ENCODE data around the gene CCDC188.

CCDC188 gene

GRCh38 chr22:20109411-20110358 lies 41.2 kb downstream of the CCDC188 start:
- no peaks in the 10 kb centered on the region for H3K27me3 ChIP-seq (replicated peaks in 2 of 5; ENCODE audit: control insufficient read depth in 4 of 5, insufficient read depth in 5 of 5, low read length in 4 of 5)
- DNase-seq: no peak
- ChIA-PET CTCF (interaction anchor here (0.8 to 1.2 kb wide), 3 partner anchors 16 to 22 kb away, joined by 3 read pairs; no protein-coding TSS in a partner anchor), POLR2A (no interaction called here)
- H3K27ac ChIP-seq (ENCODE audit: insufficient read depth in 1 of 2, low read depth in 1 of 2, low read length in 2 of 2, poor library complexity in 1 of 2, severe bottlenecking in 2 of 2): no peak overlapping the region
- H3K4me1 ChIP-seq (ENCODE audit: control extremely low read depth in 1 of 4, control insufficient read depth in 4 of 4, insufficient read depth in 4 of 4, low read length in 3 of 4): peaks cover 0 to 8% (median 1%) of the 10 kb centered on the region in 4 experiments
- 98% methylated on average over 22 of the region's 23 CpGs for WGBS (ENCODE audit: insufficient coverage)
- H3K36me3 ChIP-seq (ENCODE audit: control insufficient read depth in 4 of 4, insufficient read depth in 4 of 4, low read length in 3 of 4): peaks cover 7 to 98% (median 76%) of the 10 kb centered on the region in 4 experiments
- no peak overlapping the region for H3K4me3 ChIP-seq (ENCODE audit: control insufficient read depth in 1 of 7, extremely low read depth in 1 of 7, insufficient read depth in 4 of 7, low read depth in 2 of 7, low read length in 6 of 7)
- H3K9me3 ChIP-seq (ENCODE audit: control extremely low read depth in 1 of 5, control insufficient read depth in 4 of 5, insufficient read depth in 2 of 5, low read depth in 1 of 5, low read length in 4 of 5): no peaks in the 10 kb centered on the region

GRCh38 chr22:20108757-20109230 lies 42.1 kb downstream of the CCDC188 start:
- CTCF ChIA-PET: interaction anchor here (1.0 to 1.2 kb wide), 3 partner anchors 9 to 155 kb away, joined by 3 read pairs; no protein-coding TSS in a partner anchor

GRCh38 chr22:20107951-20108756 lies 42.7 kb downstream of the CCDC188 start:
- Histone ChIP-seq H3K9me3 (ENCODE audit: control extremely low read depth in 1 of 5, control insufficient read depth in 4 of 5, insufficient read depth in 2 of 5, low read depth in 1 of 5, low read length in 4 of 5) (no peaks in the 10 kb centered on the region), H3K36me3 (ENCODE audit: control insufficient read depth in 4 of 4, insufficient read depth in 4 of 4, low read length in 3 of 4) (peaks cover 7 to 91% (median 70%) of the 10 kb centered on the region in 4 experiments), H3K27ac (ENCODE audit: insufficient read depth in 1 of 2, low read depth in 1 of 2, low read length in 2 of 2, poor library complexity in 1 of 2, severe bottlenecking in 2 of 2) (no peak overlapping the region), H3K4me1 (ENCODE audit: control extremely low read depth in 1 of 4, control insufficient read depth in 4 of 4, insufficient read depth in 4 of 4, low read length in 3 of 4) (peaks cover 0 to 8% (median 1%) of the 10 kb centered on the region in 4 experiments), H3K4me3 (ENCODE audit: control insufficient read depth in 1 of 7, extremely low read depth in 1 of 7, insufficient read depth in 4 of 7, low read depth in 2 of 7, low read length in 6 of 7) (no peak overlapping the region), H3K27me3 (replicated peaks in 2 of 5; ENCODE audit: control insufficient read depth in 4 of 5, insufficient read depth in 5 of 5, low read length in 4 of 5) (no peaks in the 10 kb centered on the region)
- no peak for DNase-seq
- WGBS (ENCODE audit: insufficient coverage): 93% methylated on average over 9 of the region's 13 CpGs
- ChIA-PET POLR2A (no interaction called here), CTCF (interaction anchor here (1.0 to 1.2 kb wide), 4 partner anchors 10 to 155 kb away, joined by 3 read pairs; no protein-coding TSS in a partner anchor)

More at GRCh38 chr22:20108757-20109230, 42.1 kb downstream of the CCDC188 start:
- H3K36me3 ChIP-seq (ENCODE audit: control insufficient read depth in 4 of 4, insufficient read depth in 4 of 4, low read length in 3 of 4): peaks cover 7 to 95% (median 72%) of the 10 kb centered on the region in 4 experiments
- H3K9me3 ChIP-seq (ENCODE audit: control extremely low read depth in 1 of 5, control insufficient read depth in 4 of 5, insufficient read depth in 2 of 5, low read depth in 1 of 5, low read length in 4 of 5): no peaks in the 10 kb centered on the region
- DNase-seq: no peak
- peaks cover 0 to 8% (median 1%) of the 10 kb centered on the region in 4 experiments for H3K4me1 ChIP-seq (ENCODE audit: control extremely low read depth in 1 of 4, control insufficient read depth in 4 of 4, insufficient read depth in 4 of 4, low read length in 3 of 4)
- H3K27me3 ChIP-seq (replicated peaks in 2 of 5; ENCODE audit: control insufficient read depth in 4 of 5, insufficient read depth in 5 of 5, low read length in 4 of 5): no peaks in the 10 kb centered on the region
- WGBS (ENCODE audit: insufficient coverage): 93% methylated on average over 12 of the region's 12 CpGs
- no peak overlapping the region for H3K4me3 ChIP-seq (ENCODE audit: control insufficient read depth in 1 of 7, extremely low read depth in 1 of 7, insufficient read depth in 4 of 7, low read depth in 2 of 7, low read length in 6 of 7)
- POLR2A ChIA-PET: no interaction called here
- H3K27ac ChIP-seq (ENCODE audit: insufficient read depth in 1 of 2, low read depth in 1 of 2, low read length in 2 of 2, poor library complexity in 1 of 2, severe bottlenecking in 2 of 2): no peak overlapping the region

GRCh38 chr22:20107471-20107901 lies 43.4 kb downstream of the CCDC188 start:
- no peak for DNase-seq
- WGBS (ENCODE audit: insufficient coverage): 99% methylated on average over 7 of the region's 7 CpGs
- POLR2A ChIA-PET: no interaction called here
- no peaks in the 10 kb centered on the region for H3K9me3 ChIP-seq (ENCODE audit: control extremely low read depth in 1 of 5, control insufficient read depth in 4 of 5, insufficient read depth in 2 of 5, low read depth in 1 of 5, low read length in 4 of 5)
- peaks cover 0 to 8% (median 1%) of the 10 kb centered on the region in 4 experiments for H3K4me1 ChIP-seq (ENCODE audit: control extremely low read depth in 1 of 4, control insufficient read depth in 4 of 4, insufficient read depth in 4 of 4, low read length in 3 of 4)
- no peaks in the 10 kb centered on the region for H3K27me3 ChIP-seq (replicated peaks in 2 of 5; ENCODE audit: control insufficient read depth in 4 of 5, insufficient read depth in 5 of 5, low read length in 4 of 5)
- H3K4me3 ChIP-seq (ENCODE audit: control insufficient read depth in 1 of 7, extremely low read depth in 1 of 7, insufficient read depth in 4 of 7, low read depth in 2 of 7, low read length in 6 of 7): no peak overlapping the region
- no peak overlapping the region for H3K27ac ChIP-seq (ENCODE audit: insufficient read depth in 1 of 2, low read depth in 1 of 2, low read length in 2 of 2, poor library complexity in 1 of 2, severe bottlenecking in 2 of 2)
- peaks cover 7 to 89% (median 65%) of the 10 kb centered on the region in 4 experiments for H3K36me3 ChIP-seq (ENCODE audit: control insufficient read depth in 4 of 4, insufficient read depth in 4 of 4, low read length in 3 of 4)
- CTCF ChIA-PET: interaction anchor here (1.1 to 1.2 kb wide), 3 partner anchors 11 to 154 kb away, joined by 3 read pairs; no protein-coding TSS in a partner anchor

- POLR2A ChIA-PET: no interaction called here
- H3K27ac ChIP-seq (ENCODE audit: insufficient read depth in 1 of 2, low read depth in 1 of 2, low read length in 2 of 2, poor library complexity in 1 of 2, severe bottlenecking in 2 of 2): no peak overlapping the region
- H3K9me3 ChIP-seq (ENCODE audit: control extremely low read depth in 1 of 5, control insufficient read depth in 4 of 5, insufficient read depth in 2 of 5, low read depth in 1 of 5, low read length in 4 of 5): no peaks in the 10 kb centered on the region
- H3K4me3 ChIP-seq (ENCODE audit: control insufficient read depth in 1 of 7, extremely low read depth in 1 of 7, insufficient read depth in 4 of 7, low read depth in 2 of 7, low read length in 6 of 7): no peak overlapping the region
- DNase-seq: no peak
- peaks cover 7 to 89% (median 65%) of the 10 kb centered on the region in 4 experiments for H3K36me3 ChIP-seq (ENCODE audit: control insufficient read depth in 4 of 4, insufficient read depth in 4 of 4, low read length in 3 of 4)
- no peaks in the 10 kb centered on the region for H3K27me3 ChIP-seq (replicated peaks in 2 of 5; ENCODE audit: control insufficient read depth in 4 of 5, insufficient read depth in 5 of 5, low read length in 4 of 5)
- peaks cover 0 to 7% (median 6%) of the 10 kb centered on the region in 4 experiments for H3K4me1 ChIP-seq (ENCODE audit: control extremely low read depth in 1 of 4, control insufficient read depth in 4 of 4, insufficient read depth in 4 of 4, low read length in 3 of 4)
- 98% methylated on average over 10 of the region's 10 CpGs for WGBS (ENCODE audit: insufficient coverage)
- CTCF ChIA-PET: interaction anchor here (1.2 kb wide), 1 partner anchor 19 kb away, joined by 3 read pairs; no protein-coding TSS in a partner anchor
Observed at GRCh38 chr22:20106849-20107237, 44.0 kb downstream of the CCDC188 start.

- Histone ChIP-seq H3K27me3 (replicated peaks in 2 of 5; ENCODE audit: control insufficient read depth in 4 of 5, insufficient read depth in 5 of 5, low read length in 4 of 5) (no peaks in the 10 kb centered on the region), H3K4me1 (ENCODE audit: control extremely low read depth in 1 of 4, control insufficient read depth in 4 of 4, insufficient read depth in 4 of 4, low read length in 3 of 4) (peaks cover 0 to 10% (median 10%) of the 10 kb centered on the region in 4 experiments), H3K9me3 (ENCODE audit: control extremely low read depth in 1 of 5, control insufficient read depth in 4 of 5, insufficient read depth in 2 of 5, low read depth in 1 of 5, low read length in 4 of 5) (no peaks in the 10 kb centered on the region), H3K27ac (ENCODE audit: insufficient read depth in 1 of 2, low read depth in 1 of 2, low read length in 2 of 2, poor library complexity in 1 of 2, severe bottlenecking in 2 of 2) (peak overlapping the region in 1 of 2 experiments; percentile 37), H3K4me3 (ENCODE audit: control insufficient read depth in 1 of 7, extremely low read depth in 1 of 7, insufficient read depth in 4 of 7, low read depth in 2 of 7, low read length in 6 of 7) (no peak overlapping the region), H3K36me3 (ENCODE audit: control insufficient read depth in 4 of 4, insufficient read depth in 4 of 4, low read length in 3 of 4) (peaks cover 7 to 89% (median 64%) of the 10 kb centered on the region in 4 experiments)
- ChIA-PET POLR2A (no interaction called here), CTCF (no interaction called here)
- WGBS (ENCODE audit: insufficient coverage): 96% methylated on average over 18 of the region's 20 CpGs
- no peak for DNase-seq
Observed at GRCh38 chr22:20106205-20106848, 44.5 kb downstream of the CCDC188 start.

Measured in common myeloid progenitor, CD34-positive (primary cell).